ENCODE measurements around the gene SRGAP3. TPM values are rescaled to one million over a fixed set of nuclear protein-coding genes. Genes with fewer than 3 reads are reported as not detected.

SRGAP3 gene
- total RNA-seq, 1 donor from 2014 or later = 89.5 TPM

DNA sequence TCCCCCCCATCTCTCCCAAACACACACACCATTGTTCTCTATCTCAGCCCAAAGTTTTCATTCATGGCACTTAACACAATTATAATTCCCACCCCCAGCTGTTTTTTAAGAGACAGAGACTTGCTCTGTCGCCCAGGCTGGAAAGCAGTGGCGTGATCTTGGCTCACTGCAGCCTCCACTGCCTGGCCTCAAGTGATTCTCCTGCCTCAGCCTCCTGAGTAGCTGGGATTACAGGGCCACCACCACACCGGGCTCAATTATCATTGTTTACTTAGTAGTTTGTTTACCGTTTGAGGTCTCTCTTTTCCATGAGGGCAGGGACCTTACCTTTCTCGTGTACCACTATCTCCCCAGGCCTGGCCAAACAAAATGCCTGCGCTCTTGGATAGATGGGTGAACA lies 206.4 kb downstream of the SRGAP3 start:
- DNase-seq = no peak

DNA sequence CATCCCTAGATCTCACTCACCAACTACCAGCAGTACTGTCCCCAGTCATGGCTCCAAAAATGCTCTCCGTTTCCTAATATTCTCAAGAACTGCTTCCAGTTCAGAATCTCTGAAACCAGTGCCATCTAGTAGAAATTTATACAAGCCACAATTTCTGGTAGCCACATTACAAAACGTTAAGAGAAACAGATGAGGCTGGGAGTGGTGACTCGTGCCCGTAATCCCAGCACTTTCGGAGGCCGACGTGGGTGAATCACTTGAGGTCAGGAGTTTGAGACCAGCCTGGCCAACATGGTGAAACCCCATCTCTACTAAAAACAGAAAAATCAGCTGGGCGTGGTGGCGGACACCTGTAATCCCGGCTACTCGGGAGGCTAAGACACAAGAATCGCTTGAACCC lies 207.8 kb downstream of the SRGAP3 start:
- no peak for DNase-seq

DNA sequence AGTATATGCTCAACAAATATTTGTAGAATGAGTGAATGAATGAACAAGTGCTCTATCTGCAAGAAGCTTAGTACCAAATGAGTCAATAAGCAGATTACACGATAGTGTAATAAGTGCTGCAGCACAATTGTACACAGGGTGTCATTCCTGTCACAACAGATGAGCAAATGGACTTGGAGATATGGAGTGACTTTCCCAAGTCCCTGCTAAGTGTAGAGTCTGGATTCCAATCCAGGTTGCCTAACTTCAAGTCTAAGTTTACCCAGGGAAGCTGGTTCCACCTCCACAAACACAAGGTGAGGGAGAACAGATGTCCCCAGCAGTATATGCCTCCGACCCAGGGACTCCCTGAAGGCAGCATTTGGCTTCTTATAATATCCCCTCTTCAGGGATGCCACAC lies 208.4 kb downstream of the SRGAP3 start:
- DNase-seq = no peak

DNA sequence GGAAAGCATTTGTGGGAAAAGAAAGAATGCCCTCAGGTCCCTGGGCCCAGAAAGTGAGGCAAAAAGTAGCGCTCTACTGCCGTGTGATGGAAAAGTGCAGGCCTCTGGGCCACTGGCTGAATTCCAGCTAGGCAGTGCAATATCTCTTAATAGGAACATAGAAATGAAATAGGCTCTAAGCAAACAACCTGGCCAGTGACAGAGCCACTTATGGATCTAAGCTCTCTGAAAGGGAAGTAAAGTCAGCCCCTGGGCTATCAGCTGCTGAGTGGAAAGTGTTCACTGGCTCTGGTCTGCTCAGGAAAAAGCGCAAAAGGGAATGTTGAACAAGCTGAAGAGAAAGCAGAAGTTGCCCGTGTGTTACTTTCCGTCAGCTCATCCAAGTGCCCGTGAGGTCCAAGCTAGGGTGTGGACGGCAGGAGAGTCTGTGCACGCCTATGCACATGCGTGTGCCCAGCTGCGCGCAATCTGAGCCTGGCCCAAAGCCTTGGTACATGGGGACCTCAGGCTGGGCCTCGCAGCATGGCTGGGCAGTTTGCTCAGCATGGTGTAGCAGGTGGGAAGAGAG lies 212.2 kb downstream of the SRGAP3 start:
- no peak for DNase-seq

DNA sequence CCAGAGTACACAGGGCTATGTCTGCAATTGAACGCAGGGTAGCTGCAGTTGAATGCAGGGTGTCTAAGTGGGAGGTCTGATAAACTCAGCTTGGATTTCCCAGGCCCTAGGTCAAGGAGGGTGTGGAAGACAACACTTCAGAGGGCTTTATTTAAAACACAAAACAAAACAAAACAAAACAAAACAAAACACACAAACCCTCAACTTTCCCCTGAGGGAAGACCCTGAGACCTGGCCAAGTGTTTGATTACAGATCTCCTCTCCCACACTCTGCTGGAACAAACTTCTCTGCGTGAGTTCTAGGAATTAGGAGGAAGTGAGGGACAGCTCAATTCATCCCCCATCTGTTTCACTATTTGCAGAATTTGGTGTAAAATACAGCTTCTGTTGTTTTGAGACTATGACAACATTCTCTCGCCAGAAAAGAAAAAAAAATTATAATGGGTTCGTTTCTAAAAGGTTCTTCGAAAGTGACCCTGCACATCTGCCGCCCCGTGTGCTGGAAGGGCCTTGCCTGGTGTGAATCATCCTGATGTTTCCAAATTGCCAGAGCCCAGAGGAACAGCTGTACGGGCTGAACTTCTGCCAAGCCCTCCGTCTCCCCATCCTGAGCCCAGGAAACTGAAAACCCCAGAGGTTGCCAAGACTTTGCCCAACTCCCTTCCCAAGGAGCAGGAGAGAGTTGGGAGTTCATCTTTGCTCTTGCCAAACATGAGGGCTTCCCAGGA lies 212.9 kb downstream of the SRGAP3 start:
- no peak for DNase-seq

DNA sequence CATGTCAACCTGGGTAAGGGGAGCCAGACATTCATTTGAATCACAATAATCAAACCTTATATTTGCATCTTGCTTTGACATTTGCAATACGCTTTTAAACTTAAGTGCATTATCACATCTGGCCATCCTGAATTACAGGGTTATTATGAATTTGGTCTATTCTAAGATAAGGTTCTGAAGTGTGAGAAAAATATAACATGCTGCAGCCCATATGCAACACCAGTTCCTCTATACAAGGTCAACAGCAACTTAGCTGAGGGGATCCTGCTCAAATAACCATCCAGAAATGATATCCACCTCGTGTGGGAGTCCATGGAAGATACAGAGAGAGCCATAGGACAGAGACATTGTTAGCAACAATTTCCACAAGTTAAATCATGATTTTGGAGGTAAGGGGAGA lies 213.5 kb downstream of the SRGAP3 start:
- no peak for DNase-seq

DNA sequence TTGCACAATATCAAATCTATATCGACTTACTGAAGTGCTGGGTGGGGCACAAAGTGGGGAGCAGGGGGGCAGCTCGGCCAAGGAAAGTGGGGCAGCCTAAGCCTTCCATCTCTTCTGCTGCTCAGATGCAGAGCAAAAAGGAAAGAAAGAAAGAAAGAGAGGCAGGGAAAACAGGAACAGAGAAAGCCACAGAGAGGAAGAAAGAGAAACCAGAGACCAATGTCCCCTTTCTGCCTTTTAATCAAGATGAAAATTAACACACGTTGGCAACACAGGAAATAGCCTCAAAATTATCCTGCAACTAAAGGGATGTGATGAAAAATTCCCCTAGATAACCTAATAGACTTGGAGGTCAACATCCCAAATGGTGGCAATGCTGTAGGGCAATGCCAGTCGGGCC lies 214.0 kb downstream of the SRGAP3 start:
- no peak for DNase-seq

DNA sequence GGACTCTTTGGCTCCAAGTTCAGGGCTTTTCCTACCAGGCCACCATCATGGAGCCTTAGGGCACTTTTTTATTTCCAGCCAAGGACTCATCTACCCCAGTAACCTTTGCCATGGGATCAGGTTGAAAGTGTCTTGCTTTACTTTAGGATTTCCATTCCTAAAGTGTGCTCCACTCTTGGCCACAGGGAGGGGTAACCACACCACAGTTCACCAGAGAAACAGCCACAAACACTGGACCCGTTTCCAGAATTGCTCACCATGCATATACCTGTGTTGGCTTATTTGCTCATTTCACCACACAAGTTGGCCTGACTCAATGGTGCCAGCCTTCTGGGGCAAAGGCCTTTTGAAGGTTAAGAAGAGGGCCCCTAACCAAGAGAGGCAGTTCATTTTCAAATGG lies 215.6 kb downstream of the SRGAP3 start:
- no peak for DNase-seq

DNA sequence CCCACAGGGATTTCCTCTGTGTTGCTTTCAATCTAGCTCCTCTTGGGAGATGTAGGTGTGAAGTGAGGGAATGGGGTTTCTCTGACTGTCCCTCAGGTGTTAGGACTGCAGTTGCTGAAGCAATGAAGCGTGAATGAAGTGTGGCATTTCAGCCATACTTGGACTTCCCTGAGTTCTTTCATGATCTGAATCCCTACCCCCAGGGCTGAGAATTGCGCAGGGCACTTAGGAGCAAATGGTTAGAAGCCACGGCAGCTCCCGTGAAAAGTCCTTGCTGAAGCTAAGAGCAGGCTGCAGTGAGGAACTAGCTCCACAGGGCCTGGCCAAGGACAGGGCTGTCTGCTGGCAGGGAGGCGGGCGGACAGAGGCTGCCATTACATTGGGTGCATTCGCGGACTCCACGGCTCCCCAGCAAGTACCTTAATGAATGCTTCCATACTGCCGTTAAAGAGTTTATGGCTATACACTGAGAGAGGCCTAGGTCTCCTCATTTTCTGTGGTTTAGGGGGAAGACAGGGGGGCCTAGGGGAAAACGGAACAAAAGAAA lies 217.1 kb downstream of the SRGAP3 start:
- no peak for DNase-seq

DNA sequence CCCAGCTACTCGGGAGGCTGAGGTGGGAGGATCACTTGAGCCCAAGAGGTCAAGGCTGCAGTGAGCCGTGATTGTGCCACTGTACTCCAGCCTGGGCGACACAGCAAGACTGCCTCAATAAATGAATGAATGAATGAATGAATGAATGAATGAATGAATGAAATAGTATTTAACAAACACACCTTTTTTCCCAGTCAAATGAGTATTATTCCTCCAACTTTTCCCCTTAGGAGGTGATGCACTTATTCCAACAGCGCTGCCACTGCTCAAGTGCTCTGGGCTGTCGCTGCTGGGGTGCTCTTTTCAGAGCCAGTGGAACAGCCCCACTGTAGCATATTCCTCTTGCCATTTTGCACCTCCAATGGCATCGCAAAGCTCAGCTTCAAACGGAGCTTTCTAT lies 219.4 kb downstream of the SRGAP3 start:
- DNase-seq = no peak

DNA sequence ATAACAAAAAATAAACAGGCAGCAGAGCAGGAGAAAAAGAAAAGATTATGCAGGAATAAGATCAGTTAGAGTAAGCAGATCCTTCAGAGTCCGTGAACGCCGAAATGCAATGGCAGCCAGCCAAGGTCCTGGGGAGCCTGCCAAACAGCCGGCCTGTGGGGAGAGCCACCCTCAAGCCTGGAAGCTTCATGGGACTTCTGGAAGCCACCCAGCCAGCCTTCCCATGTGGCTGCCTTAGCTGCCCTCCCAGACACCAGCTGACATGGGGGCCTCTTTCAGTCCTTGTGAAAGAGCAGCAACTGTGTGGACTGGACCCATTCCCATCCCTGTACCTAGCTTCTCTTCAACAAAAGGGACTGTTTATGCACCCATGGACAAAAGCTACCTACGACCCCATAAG lies 221.3 kb downstream of the SRGAP3 start:
- peak; percentile 71 for DNase-seq

DNA sequence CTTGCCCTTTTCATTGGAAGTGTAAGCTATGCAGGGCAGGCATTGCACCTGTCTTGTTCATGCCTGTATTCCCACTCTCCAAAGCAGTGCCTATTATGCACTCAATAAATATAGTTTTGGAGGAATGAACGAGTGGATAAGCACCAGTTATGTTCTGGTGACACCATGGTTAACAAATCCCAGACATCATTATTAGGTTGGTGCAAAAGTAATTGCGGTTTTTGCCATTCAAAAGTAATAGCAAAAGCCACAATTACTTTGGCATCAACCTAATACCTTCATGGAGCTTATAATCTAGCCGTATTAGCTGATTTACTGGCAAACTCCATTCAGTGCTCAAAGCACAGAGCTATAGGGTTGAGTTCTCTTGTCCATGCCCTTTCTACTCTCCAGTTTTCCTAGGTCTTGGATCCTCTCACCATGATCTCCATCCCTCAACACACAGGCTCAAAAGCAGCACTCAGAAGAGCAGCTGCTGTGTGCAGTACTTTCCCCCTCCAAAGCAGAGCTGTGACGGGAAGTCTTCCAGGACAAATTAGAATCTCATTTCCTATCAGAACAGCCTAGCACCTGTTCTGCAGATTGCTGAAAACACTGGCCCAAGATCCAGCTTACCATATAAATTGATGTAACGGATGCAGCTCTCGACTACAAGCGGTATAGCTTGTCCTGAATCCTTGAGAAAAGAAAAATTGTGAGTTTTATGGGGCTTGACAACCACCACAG lies 223.0 kb downstream of the SRGAP3 start:
- DNase-seq = no peak

DNA sequence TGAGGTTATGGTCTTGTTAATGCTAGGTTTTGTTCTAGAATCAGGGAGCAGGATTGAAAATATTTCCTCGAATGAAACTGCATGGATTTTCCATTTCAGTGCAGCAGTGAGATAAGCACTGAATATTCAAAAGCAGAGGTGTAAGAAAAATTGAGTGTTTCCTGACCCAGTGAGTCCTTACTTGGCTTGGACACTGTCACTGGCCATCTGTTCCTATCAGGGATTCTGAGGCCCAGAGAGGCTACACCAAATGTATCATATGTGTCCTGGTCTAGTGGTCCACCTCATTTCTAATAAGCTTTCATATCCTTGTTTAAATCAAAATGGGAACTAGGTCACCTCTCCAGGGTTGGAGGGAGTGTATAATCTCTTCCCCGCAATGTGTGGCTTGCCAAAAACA lies 225.1 kb downstream of the SRGAP3 start:
- DNase-seq = no peak

DNA sequence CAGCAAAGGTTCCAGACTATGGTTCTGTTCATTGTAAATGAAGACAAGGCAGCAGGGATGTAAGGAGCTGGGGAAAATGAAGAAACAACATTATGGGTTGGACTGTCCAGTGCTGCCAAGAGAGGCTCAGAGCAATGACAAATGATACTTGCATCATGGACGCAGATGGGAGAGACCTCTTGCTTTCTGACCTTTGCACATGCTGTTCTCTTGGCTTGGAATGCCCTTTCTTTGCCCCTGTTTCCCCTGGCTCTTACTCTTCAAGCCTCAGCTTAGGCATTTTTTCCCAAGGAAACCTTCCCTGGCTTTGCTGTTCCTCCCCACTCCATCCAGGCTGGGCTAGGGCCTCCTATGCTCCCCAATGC lies 226.2 kb downstream of the SRGAP3 start:
- no peak for DNase-seq

DNA sequence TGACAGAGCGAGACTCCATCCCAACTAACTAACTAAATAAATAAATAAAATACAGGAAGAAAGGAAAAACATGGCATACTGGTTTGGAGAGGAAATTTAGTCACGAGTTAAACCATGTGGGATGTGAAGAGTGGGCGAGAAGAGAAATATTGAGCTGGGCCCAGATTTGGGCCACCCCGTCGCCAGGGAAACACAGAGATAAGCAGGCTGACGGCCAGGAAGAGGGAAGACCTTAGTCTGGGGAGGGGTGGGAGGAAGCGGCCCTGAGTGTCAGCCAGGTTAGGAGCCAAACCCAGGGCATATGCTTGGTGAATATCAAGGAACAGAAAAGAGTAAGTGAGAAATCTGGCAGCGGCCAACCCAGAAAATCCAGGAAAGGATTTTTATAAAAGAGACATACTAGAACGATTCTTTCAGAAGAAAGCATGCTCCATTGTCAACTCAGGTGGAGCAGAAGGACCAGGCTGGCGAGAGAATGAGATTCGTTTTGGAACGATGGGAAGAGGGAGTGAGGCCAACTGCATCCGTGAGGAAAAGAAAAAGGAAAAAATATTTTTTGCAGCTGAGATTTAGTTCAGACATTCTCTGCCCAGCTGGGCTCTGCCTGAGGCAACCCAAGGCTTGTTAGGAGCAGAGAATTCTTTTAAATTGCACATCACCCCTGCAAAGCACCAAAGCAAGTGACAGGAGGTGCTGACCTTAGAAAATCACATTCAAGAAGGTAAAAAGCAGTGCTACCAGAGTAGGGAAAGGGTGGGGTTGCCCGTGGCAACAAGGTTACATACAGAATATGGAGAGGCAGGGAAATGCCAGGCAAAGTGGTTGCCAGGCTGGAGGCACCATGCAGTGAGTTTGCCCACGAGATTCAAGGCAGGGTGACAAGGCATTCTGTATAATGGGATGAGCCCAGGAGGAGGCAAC lies 226.9 kb downstream of the SRGAP3 start:
- no peak for DNase-seq

DNA sequence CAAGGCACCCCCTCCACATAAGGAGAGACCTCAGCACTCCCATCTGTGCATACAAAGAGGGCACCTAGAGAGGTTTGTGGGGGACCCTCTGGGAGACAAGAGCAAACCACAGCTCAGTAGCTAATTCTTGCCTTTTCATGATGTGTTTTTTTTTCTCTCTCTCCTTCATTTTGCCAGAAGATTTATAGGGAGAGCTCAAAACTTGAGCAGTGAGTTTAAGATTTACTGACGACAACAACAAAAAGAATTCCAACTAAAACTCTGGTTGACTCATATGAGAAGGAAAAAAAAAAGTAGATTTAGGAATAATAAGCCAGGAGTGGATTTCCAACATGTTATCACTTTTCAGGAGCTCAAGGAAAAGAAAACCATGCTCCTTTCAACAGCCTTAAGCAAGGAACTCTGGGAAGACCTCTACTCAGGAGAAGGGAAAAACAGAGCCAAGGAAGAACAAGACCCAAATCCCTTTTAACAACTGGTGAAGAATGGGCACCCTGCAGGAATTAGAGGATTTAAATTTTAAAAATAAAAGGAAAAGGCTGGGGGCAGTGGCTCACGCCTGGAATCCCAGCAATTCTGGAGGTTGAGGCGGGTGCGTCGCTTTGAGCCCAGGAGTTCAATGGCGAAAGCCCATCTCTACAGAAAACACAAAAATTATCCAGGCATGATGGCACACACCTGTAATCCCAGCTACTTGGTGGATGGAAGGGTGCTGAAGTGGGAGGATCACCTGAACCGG lies 228.0 kb downstream of the SRGAP3 start:
- no peak for DNase-seq

DNA sequence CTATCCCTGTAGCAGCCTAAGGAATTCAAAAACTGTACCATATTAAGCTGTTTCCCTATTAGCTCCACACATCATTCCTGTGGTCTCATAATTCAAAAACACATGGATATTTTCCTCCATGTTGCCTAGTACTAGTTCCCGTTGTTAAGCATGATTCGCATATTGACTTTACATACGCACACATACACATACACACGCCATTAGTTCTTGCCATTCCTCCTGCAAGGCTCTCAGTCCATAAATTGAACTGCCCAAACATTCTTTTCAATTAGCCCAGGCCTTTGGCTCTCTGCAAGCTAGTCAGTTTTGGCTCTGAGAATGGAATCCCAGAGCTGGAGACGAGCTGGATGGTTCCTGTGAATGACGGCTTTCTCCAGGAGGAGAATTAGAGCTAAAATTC lies 229.0 kb downstream of the SRGAP3 start:
- no peak for DNase-seq

DNA sequence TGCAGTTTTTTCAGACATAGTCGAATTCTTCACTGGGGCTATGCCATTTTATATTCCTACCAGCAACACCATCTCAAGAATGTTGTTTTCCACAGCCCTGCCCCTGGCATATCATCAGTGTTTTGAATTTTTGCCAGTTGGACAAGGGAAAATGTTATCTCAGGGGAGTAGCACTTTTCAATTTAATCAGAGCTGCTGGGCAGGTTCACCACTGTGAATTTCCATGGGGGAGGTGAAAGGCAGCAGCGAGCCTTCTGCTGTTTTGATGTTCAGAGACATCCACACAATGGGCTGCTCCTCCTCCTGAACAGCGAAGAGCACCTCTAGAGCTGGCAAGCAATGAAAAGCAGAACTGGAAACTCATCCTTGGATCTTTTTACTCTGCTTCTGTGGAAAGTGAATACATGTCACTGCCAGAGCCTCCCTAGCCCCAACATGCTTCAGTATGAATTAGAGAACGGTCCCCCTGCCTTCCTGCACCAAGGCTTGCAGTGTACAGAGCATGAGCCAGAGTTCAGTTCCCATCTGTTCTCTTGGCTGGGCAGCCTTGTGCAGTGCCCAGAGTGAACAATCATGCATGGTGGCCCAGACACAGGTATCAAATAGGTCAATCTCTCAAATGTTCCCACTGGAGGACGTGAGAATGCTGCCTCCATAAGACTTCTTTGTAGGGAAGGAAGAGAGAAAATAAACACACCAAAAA lies 230.0 kb downstream of the SRGAP3 start:
- DNase-seq = no peak

DNA sequence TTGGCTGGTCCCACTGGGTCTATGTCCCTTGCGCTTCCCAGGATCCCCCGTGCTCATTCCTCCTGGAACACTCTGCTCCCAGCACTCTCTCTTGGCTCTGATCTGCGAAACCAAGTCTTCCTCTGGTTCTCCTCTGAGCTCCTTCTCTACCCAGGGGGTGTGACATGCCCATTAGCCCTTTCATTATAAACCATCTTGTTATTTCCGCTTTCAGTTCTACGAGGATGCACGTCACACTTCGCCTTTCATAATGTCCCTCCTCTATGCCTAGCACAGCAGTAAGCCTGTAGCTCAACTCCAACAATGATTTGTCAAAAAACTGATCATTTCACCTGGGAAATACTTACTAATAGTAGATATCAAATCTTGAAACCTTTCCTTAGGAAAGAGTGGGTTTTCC lies 234.2 kb downstream of the SRGAP3 start:
- DNase-seq = no peak

DNA sequence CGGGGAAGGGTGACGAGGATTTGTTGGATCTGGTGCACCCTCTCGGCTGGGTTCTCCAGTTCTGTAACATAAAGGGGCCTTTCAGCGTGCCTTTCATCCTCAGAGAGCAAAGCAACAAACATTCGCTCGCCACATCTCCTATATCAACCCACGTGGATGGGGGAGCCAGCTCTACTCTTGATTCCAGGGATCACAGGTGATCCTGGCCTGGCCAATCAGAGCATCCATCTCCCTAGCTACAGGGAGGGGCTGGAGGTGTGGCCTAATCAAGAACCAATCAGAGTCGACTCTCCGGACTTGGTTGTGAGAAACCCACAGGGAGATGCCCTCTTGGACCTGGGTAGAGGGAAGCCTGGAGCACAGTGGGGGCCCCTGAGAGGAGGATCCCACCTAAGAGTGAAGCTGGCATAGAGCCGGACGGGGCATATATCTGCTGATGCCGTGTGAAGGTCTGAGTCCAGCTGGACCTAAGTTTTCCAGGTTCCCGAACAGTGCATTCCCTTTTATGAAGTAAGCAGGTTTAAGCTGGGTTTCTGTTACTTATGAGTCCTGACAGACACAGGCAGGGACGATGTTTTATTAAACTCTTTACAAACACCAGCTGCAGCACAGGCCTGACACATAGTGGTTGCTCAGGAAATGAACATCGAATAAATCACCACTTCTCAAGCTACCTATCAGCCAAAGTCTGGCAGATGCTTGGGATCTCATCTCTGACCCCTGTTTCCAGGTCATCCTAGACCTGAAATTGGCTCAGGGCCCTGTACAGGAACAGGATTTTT lies 235.5 kb downstream of the SRGAP3 start:
- no peak for DNase-seq
